Liver (tissue), 9 donors: ENCODE measurements around the gene TPM4. TPM values are rescaled to one million over a fixed set of nuclear protein-coding genes. Genes with fewer than 3 reads are reported as not detected.

ENCODE experiments used
- DNase-seq: peaks from one replicate; pipeline ENCODE4 v3.0.0-alpha.2; 2017; ENCODE audit warnings: low spot score
- H3K27ac ChIP-seq, 2 donors: one replicate each; pipeline ENCODE4 v1.7.0; 2013; ENCODE audit warnings: inconsistent platforms in 2 of 2, low read length in 2 of 2, control low read depth in 1 of 2, low read depth in 1 of 2, mild to moderate bottlenecking in 1 of 2
- H3K27me3 ChIP-seq, 4 donors: one replicate each; pipeline versions ENCODE4 v1.6.1 to v1.7.0; 2013; ENCODE audit warnings: low read length in 3 of 4, inconsistent platforms in 1 of 4, mild to moderate bottlenecking in 1 of 4, moderate library complexity in 1 of 4; ENCODE audit not compliant: control insufficient read depth in 4 of 4, insufficient read depth in 4 of 4
- H3K36me3 ChIP-seq, 4 donors: one replicate each; pipeline versions ENCODE4 v1.6.1 to v1.7.0; 2013; ENCODE audit warnings: low read length in 3 of 4, mild to moderate bottlenecking in 3 of 4, low read depth in 1 of 4, moderate library complexity in 1 of 4; ENCODE audit not compliant: control insufficient read depth in 4 of 4, insufficient read depth in 3 of 4
- H3K4me1 ChIP-seq, 4 donors: one replicate each; pipeline versions ENCODE4 v1.6.1 to v1.7.0; 2013; ENCODE audit warnings: low read length in 3 of 4, mild to moderate bottlenecking in 3 of 4, moderate library complexity in 1 of 4; ENCODE audit not compliant: control insufficient read depth in 4 of 4, insufficient read depth in 4 of 4
- H3K4me3 ChIP-seq, 3 donors: one replicate each; pipeline versions ENCODE4 v1.6.1 to v1.7.0; 2013; ENCODE audit warnings: low read length in 3 of 3, control low read depth in 1 of 3, low read depth in 1 of 3, mild to moderate bottlenecking in 1 of 3
- H3K9ac ChIP-seq, 2 donors: one replicate each; pipeline ENCODE4 v1.7.0; 2013; ENCODE audit warnings: low read length in 2 of 2, mild to moderate bottlenecking in 2 of 2, moderate library complexity in 2 of 2, control low read depth in 1 of 2, low read depth in 1 of 2
- H3K9me3 ChIP-seq, 4 donors: one replicate each; pipeline versions ENCODE4 v1.6.1 to v1.7.0; 2013; ENCODE audit warnings: low read length in 3 of 4; ENCODE audit not compliant: control insufficient read depth in 4 of 4
- ATF3 ChIP-seq: IDR thresholded peaks from 2 replicates; pipeline ENCODE4 v1.6.1; 2016; ENCODE audit warnings: antibody characterized with exemption
- CTCF ChIP-seq: fragments of 150-350 bp; IDR thresholded peaks from 2 replicates; pipeline ENCODE4 v1.5.1; 2017; ENCODE audit warnings: improper control_type of control experiment, low read depth, low read length; ENCODE audit not compliant: missing input control
- EGR1 ChIP-seq, 2 donors: IDR thresholded peaks; 2 replicates each; pipeline ENCODE4 v1.6.1; 2016 to 2018; ENCODE audit warnings: antibody characterized with exemption in 2 of 2, low read depth in 2 of 2
- FOXA2 ChIP-seq: IDR thresholded peaks from 2 replicates; pipeline ENCODE4 v1.6.1; 2016; ENCODE audit warnings: antibody characterized with exemption
- HNF4A ChIP-seq, 2 donors: conservative IDR thresholded peaks; 2 replicates each; pipeline ENCODE4 v1.6.1; 2016; ENCODE audit warnings: antibody characterized with exemption in 2 of 2, mild to moderate bottlenecking in 2 of 2
- HNF4G ChIP-seq: IDR thresholded peaks from 2 replicates; pipeline ENCODE4 v1.6.1; 2016; ENCODE audit warnings: antibody characterized with exemption
- JUND ChIP-seq, 2 donors: IDR thresholded peaks; 2 replicates each; pipeline ENCODE4 v1.6.1; 2016; ENCODE audit warnings: antibody characterized with exemption in 2 of 2
- MAX ChIP-seq: IDR thresholded peaks from 2 replicates; pipeline ENCODE4 v1.6.1; 2016; ENCODE audit warnings: antibody characterized with exemption
- NR2F2 ChIP-seq: IDR thresholded peaks from 2 replicates; pipeline ENCODE4 v1.6.1; 2016; ENCODE audit warnings: antibody characterized with exemption
- REST ChIP-seq: IDR thresholded peaks from 2 replicates; pipeline ENCODE4 v1.6.1; 2016; ENCODE audit warnings: antibody characterized with exemption, mild to moderate bottlenecking
- TAF1 ChIP-seq: conservative IDR thresholded peaks from 2 replicates; pipeline ENCODE4 v1.6.1; 2016; ENCODE audit warnings: antibody characterized with exemption, mild to moderate bottlenecking
- YY1 ChIP-seq: IDR thresholded peaks from 2 replicates; pipeline ENCODE4 v1.6.1; 2016; ENCODE audit warnings: antibody characterized with exemption, mild to moderate bottlenecking
- WGBS: extraction: QIAGEN DNeasy Blood & Tissue Kit; methylation state at CpG from one replicate; pipeline ENCODE4 v1.1.7; 2013; 5-methylcytosine and 5-hydroxymethylcytosine counted together
- polyA plus RNA-seq, 2 donors: library from polyadenylated mRNA; stranded (reverse) in 1 of 2; unstranded in 1 of 2; fragments of 200-250 nt in 1 of 2; fragments of >200 nt in 1 of 2; fragmentation: Nextera tagmentation in 1 of 2; extraction: Ambion mirVana in 1 of 2; gene quantifications; one replicate each; pipeline versions ENCODE4 v1.2.1 to v1.2.3, GENCODE V29; 2013 to 2015
- total RNA-seq, 2 donors: library from RNA; depleted of rRNA; stranded (reverse); fragments of >200 nt; gene quantifications; one replicate each; pipeline ENCODE4 v1.2.3, GENCODE V29; 2014
- donor health status: healthy.
- donor health status: healthy.
- donor health status: healthy.
- donor health status: healthy.
- donor health status: healthy.

The TPM4 gene
- total and polyA plus RNA-seq, 4 donors = 19.8 to 59.9 (median 43.4) TPM

GRCh38 chr19:16042533-16043085, 33.7 kb upstream of the TPM4 start:
- DNase-seq = no peak
- 59% methylated on average over 4 of the region's 4 CpGs for WGBS

More at GRCh38 chr19:16042533-16043085, 33.7 kb upstream of the TPM4 start:
- no peak for TF ChIP-seq REST
- no peak for TF ChIP-seq NR2F2
- TF ChIP-seq TAF1 = no peak
- no peak for TF ChIP-seq ATF3
- no peak for TF ChIP-seq HNF4A (conservative IDR thresholded peaks at IDR 0.05)
- TF ChIP-seq HNF4G = no peak
- no peak for TF ChIP-seq EGR1 (IDR thresholded peaks at IDR 0.05; ENCODE audit: low read depth in 2 of 2)
- TF ChIP-seq MAX = no peak
- no peak for TF ChIP-seq CTCF
- no peak for TF ChIP-seq JUND (IDR thresholded peaks at IDR 0.05)
- no peak for TF ChIP-seq FOXA2
- no peak for TF ChIP-seq YY1
- no peak overlapping the region for H3K9ac ChIP-seq
- no peak overlapping the region for H3K27ac ChIP-seq
- no peak overlapping the region for H3K4me3 ChIP-seq
- H3K9me3 ChIP-seq = no peaks in the 10 kb centered on the region
- H3K27me3 ChIP-seq = no peaks in the 10 kb centered on the region
- peaks cover 0 to 11% (median 9%) of the 10 kb centered on the region in 4 donors for H3K4me1 ChIP-seq
- H3K36me3 ChIP-seq = no peaks in the 10 kb centered on the region
